Erythroblast (primary cell): ENCODE data around the gene LRRC3B.

Source experiments
- GATA1 ChIP-seq: IDR thresholded peaks from 2 replicates; pipeline ENCODE4 v1.6.1; 2011; ENCODE audit warnings: low read depth, mild to moderate bottlenecking, control low read depth, low read length, moderate library complexity
- POLR2A ChIP-seq: IDR thresholded peaks from 2 replicates; pipeline ENCODE4 v1.6.1; 2011; ENCODE audit warnings: mild to moderate bottlenecking, low read length

GRCh38 chr3:26683902-26684301, 61.3 kb downstream of the LRRC3B start:
- TF ChIP-seq POLR2A (no peak), GATA1 (no peak)
